ENCODE results near the gene ITCH. TPM values are rescaled to one million over a fixed set of nuclear protein-coding genes. Genes with fewer than 3 reads are reported as not detected.
"Not testable (repeated sequence)": the region's sequence is repeated elsewhere in the genome, so short reads cannot be mapped to it uniquely, and the experiment has no call there.

Gene ITCH
- total and polyA plus RNA-seq, 9 of the 15 experiments (the other 6 are each of a cell fraction or from before 2014, with no cell fraction given) = 7.5 to 53.0 (median 22.9) TPM

DNA sequence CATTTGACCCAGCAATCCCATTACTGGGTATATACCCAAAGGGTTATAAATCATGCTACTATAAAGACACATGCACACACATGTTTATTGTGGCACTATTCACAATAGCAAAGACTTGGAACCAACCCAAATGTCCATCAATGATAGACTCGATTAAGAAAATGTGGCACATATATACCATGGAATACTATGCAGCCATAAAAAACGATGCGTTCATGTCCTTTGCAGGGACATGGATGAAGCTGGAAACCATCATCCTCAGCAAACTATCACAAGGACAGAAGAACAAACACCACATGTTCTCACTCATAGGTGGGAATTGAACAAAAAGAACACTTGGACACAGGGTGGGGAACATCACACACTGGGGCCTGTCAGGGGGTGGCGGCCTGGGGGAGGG is 34.9 kb upstream of the ITCH start:
- peak; percentile 79 for TF ChIP-seq ZNF146 (CRISPR knock-in tag; IDR thresholded peaks at IDR 0.05; ENCODE audit: unreplicated experiment)
- H4K20me1 ChIP-seq (replicated peaks; ENCODE audit: control insufficient read depth, insufficient read depth, low read length); H3K27me3 ChIP-seq (ENCODE audit: control insufficient read depth in 2 of 2, insufficient read depth in 2 of 2, low read length in 2 of 2); H3K9me3 ChIP-seq (replicated peaks; ENCODE audit: control insufficient read depth, insufficient read depth, low read depth, low read length); H3K27ac ChIP-seq (ENCODE audit: extremely low read depth, low read depth, low read length); H3K9me1 ChIP-seq (ENCODE audit: control insufficient read depth, insufficient read depth, low read length); POLR2A ChIA-PET; H2AFZ ChIP-seq (ENCODE audit: low read depth, low read length); H3K79me2 ChIP-seq (ENCODE audit: control insufficient read depth, insufficient read depth, low read length); H3K36me3 ChIP-seq (ENCODE audit: control insufficient read depth, insufficient read depth, low read length); H3K4me2 ChIP-seq (ENCODE audit: insufficient read depth, low read length); intact Hi-C loops (cut with micrococcal nuclease); FAIRE-seq; DNase-seq (ENCODE audit: extremely low read depth in 1 of 4, low spot score in 3 of 4); H3K4me1 ChIP-seq (replicated peaks in 1 of 2; ENCODE audit: control insufficient read depth in 2 of 2, insufficient read depth in 2 of 2, low read length in 2 of 2); BruUV-seq (replicated peaks); in situ Hi-C loops (cut with MboI); H3K9ac ChIP-seq (ENCODE audit: insufficient read depth in 1 of 2, low read depth in 2 of 2, low read length in 2 of 2); ATAC-seq; H3K4me3 ChIP-seq: not testable (repeated sequence)
- WGBS (ENCODE audit: insufficient coverage, low coverage, missing lambda C conversion rate) = 65% methylated on average over 4 of the region's 4 CpGs
- CTCF ChIA-PET (ENCODE audit: low intra/inter-chr PET ratio) = interaction anchor here (0.6 kb wide), 1 partner anchor 143 kb away, joined by 3 read pairs; no protein-coding TSS in a partner anchor

DNA sequence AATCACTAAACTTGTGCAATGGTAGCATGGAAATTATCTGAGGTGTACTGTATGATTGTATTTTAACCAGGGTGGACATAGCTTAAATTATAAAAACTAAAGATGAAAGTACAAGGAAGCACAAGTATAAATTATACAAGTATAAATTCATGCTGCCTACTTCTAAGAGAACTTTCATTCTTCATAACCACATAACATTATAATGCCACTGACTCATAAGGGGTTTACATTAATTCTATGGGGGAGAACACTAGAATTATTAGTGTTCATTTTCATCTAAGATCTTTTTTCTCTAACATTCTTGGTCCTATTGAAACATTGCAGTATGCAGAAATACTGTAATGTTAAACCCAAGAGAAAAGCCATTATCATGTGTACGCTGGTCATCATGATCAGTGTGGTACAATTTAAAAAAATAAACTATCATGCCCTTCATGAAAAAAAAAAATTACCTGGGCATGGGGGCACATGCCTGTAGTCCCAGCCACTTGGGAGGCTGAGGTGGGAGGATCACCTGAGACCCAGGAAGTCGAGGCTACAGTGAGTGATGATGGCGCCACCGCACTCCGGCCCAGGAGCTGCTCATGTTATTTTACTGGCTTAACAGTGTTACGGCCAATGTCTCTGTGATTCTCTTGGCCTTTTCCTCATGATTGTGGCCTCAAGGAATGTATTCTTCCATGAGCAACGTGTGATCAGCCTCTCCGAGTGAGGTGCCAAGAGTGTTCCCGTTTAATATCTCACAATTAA is 34.0 kb upstream of the ITCH start:
- FAIRE-seq (no peak), DNase-seq (ENCODE audit: extremely low read depth in 1 of 4, low spot score in 3 of 4) (no peak), ATAC-seq (no peak)
- intact Hi-C loops (cut with micrococcal nuclease) = no loop called here
- ChIA-PET CTCF (ENCODE audit: low intra/inter-chr PET ratio) (interaction anchor here (0.6 kb wide), 1 partner anchor 142 kb away, joined by 3 read pairs; no protein-coding TSS in a partner anchor), POLR2A (no interaction called here)
- H2AFZ ChIP-seq (ENCODE audit: low read depth, low read length) = no peak overlapping the region
- 55% methylated on average over 9 of the region's 9 CpGs for WGBS (ENCODE audit: insufficient coverage, low coverage, missing lambda C conversion rate)
- H3K4me2 ChIP-seq (ENCODE audit: insufficient read depth, low read length) = no peak overlapping the region
- in situ Hi-C loops (cut with MboI) = no loop called here
- no peak overlapping the region for H3K27ac ChIP-seq (ENCODE audit: extremely low read depth, low read depth, low read length)
- H3K9me1 ChIP-seq (ENCODE audit: control insufficient read depth, insufficient read depth, low read length) = no peaks in the 10 kb centered on the region
- no peaks in the 10 kb centered on the region for H4K20me1 ChIP-seq (replicated peaks; ENCODE audit: control insufficient read depth, insufficient read depth, low read length)
- H3K9me3 ChIP-seq (replicated peaks; ENCODE audit: control insufficient read depth, insufficient read depth, low read depth, low read length) = no peaks in the 10 kb centered on the region; the same call in 1 of the 2 replicates
- no peaks in the 10 kb centered on the region for H3K27me3 ChIP-seq (ENCODE audit: control insufficient read depth in 2 of 2, insufficient read depth in 2 of 2, low read length in 2 of 2)
- H3K79me2 ChIP-seq (ENCODE audit: control insufficient read depth, insufficient read depth, low read length) = no peaks in the 10 kb centered on the region
- peaks cover 0 to 6% of the 10 kb centered on the region in 2 experiments; a peak in 2 of 5 replicates for H3K4me1 ChIP-seq (replicated peaks in 1 of 2; ENCODE audit: control insufficient read depth in 2 of 2, insufficient read depth in 2 of 2, low read length in 2 of 2)
- H3K4me3 ChIP-seq = no peak overlapping the region
- no peaks in the 10 kb centered on the region for H3K36me3 ChIP-seq (ENCODE audit: control insufficient read depth, insufficient read depth, low read length)
- H3K9ac ChIP-seq (ENCODE audit: insufficient read depth in 1 of 2, low read depth in 2 of 2, low read length in 2 of 2) = no peak overlapping the region
- BruUV-seq (replicated peaks) = no TSS peak
- no peak for TF ChIP-seq PTBP1 (IDR thresholded peaks at IDR 0.05; ENCODE audit: low read depth, low read length)
- no peak for TF ChIP-seq TSHZ1 (CRISPR knock-in tag; IDR thresholded peaks at IDR 0.05)
- no peak for TF ChIP-seq PHF8 (IDR thresholded peaks at IDR 0.05; ENCODE audit: borderline replicate concordance, low read length)
- no peak for TF ChIP-seq CREB1 (IDR thresholded peaks at IDR 0.05)
- no peak for TF ChIP-seq CREB1 (CRISPR knock-in tag; IDR thresholded peaks at IDR 0.05)
- no peak for TF ChIP-seq POLR2AphosphoS5 (IDR thresholded peaks at IDR 0.05; ENCODE audit: control insufficient read depth, insufficient read depth, low read depth, low read length)
- TF ChIP-seq PHF21A (IDR thresholded peaks at IDR 0.05; ENCODE audit: borderline replicate concordance, low read depth) = no peak
- TF ChIP-seq TCF3 (CRISPR knock-in tag; IDR thresholded peaks at IDR 0.05) = no peak
- no peak for TF ChIP-seq BDP1 (IDR thresholded peaks at IDR 0.05; ENCODE audit: insufficient read depth, insufficient read length)
- TF ChIP-seq ZFP36 (IDR thresholded peaks at IDR 0.05; ENCODE audit: low read depth, low read length, partially characterized antibody) = no peak
